A673 (cell line): Measurements from ENCODE around the gene MFAP1. TPM values are rescaled to one million over a fixed set of nuclear protein-coding genes. Genes with fewer than 3 reads are reported as not detected.
"Not testable (repeated sequence)": the region's sequence is repeated elsewhere in the genome, so short reads cannot be mapped to it uniquely, and the experiment has no call there.

Source experiments
- BruUV-seq: library from RNA; stranded (reverse); fragments of 400-500 nt; replicated peaks from 2 replicates; lab custom pipeline; 2021; lab: Mats Ljungman, UMichigan
- CTCF ChIA-PET: fragments of 300-600 bp; sonication (Branson Sonifier 250); formaldehyde crosslinking; loops from one replicate; lab custom pipeline; 2022; ENCODE audit warnings: antibody characterized with exemption; lab: Charles Lee
- POLR2A ChIA-PET: fragments of 300-600 bp; sonication (Branson Sonifier 250); formaldehyde crosslinking; loops from one replicate; lab custom pipeline; 2022; ENCODE audit warnings: antibody characterized with exemption; ENCODE audit not compliant: low non-redundant PET; lab: Charles Lee
- DNase-seq: peaks from one replicate; pipeline ENCODE4 v3.0.0-alpha.2; 2015; ENCODE audit warnings: low spot score
- H3K27ac ChIP-seq: fragments of 200-600 bp; sonication (generic); 2 replicates; pipeline ENCODE4 v1.5.1; 2016; ENCODE audit warnings: mixed run types, low read depth, mild to moderate bottlenecking, mixed read lengths, antibody characterized with exemption, low read length; ENCODE audit not compliant: poor library complexity, severe bottlenecking
- H3K27me3 ChIP-seq: fragments of 200-600 bp; sonication (generic); replicated peaks from 2 replicates; pipeline ENCODE4 v1.6.1; 2017; ENCODE audit warnings: mixed run types, low read depth, mild to moderate bottlenecking, mixed read lengths, antibody characterized with exemption, low read length; ENCODE audit not compliant: insufficient read depth, poor library complexity
- H3K36me3 ChIP-seq: fragments of 200-600 bp; sonication (generic); 2 replicates; pipeline ENCODE4 v1.6.1; 2016; ENCODE audit warnings: mixed run types, mild to moderate bottlenecking, mixed read lengths, antibody characterized with exemption, low read length; ENCODE audit not compliant: insufficient read depth, poor library complexity, severe bottlenecking
- H3K4me1 ChIP-seq: fragments of 200-600 bp; sonication (generic); 2 replicates; pipeline ENCODE4 v1.6.1; 2017; ENCODE audit warnings: mixed run types, mild to moderate bottlenecking, mixed read lengths, antibody characterized with exemption, low read length; ENCODE audit not compliant: insufficient read depth, poor library complexity, severe bottlenecking
- H3K4me3 ChIP-seq: fragments of 200-600 bp; sonication (generic); 2 replicates; pipeline ENCODE4 v1.5.1; 2016; ENCODE audit warnings: low read depth, mixed run types, mild to moderate bottlenecking, mixed read lengths, low read length; ENCODE audit not compliant: poor library complexity, severe bottlenecking
- H3K9me3 ChIP-seq: fragments of 200-600 bp; sonication (generic); 2 replicates; pipeline ENCODE4 v1.6.1; 2016; ENCODE audit warnings: mixed run types, low read depth, mild to moderate bottlenecking, mixed read lengths, antibody characterized with exemption, low read length; ENCODE audit not compliant: poor library complexity, severe bottlenecking
- EZH2 ChIP-seq: fragments of 200-600 bp; sonication (generic); IDR thresholded peaks from 2 replicates; pipeline ENCODE4 v1.6.1; 2017; ENCODE audit warnings: borderline replicate concordance, low read depth, mild to moderate bottlenecking, mixed read lengths, antibody characterized with exemption, low read length; ENCODE audit not compliant: poor library complexity, severe bottlenecking
- intact Hi-C: fragments of 100-400 bp; cut with micrococcal nuclease; formaldehyde crosslinking; loops from one replicate; pipeline ENCODE4 v1.10.0; 2022; ENCODE audit not compliant: unreplicated experiment
- total RNA-seq: library from RNA; stranded (reverse); gene quantifications from 2 replicates; pipeline ENCODE4 v1.2.3, GENCODE V29; 2021
- TF ChIP-seq, protein P1 (sequence below): fragments of 300-800, 200-600 bp; sonication (generic); conservative IDR thresholded peaks from 2 replicates; pipeline ENCODE4 v1.5.1; 2017; ENCODE audit warnings: low read depth, mild to moderate bottlenecking, antibody characterized with exemption, low read length, moderate library complexity, mixed read lengths

The MFAP1 gene
- total RNA-seq, 1 experiment from 2014 or later: 45.4 TPM

DNA sequence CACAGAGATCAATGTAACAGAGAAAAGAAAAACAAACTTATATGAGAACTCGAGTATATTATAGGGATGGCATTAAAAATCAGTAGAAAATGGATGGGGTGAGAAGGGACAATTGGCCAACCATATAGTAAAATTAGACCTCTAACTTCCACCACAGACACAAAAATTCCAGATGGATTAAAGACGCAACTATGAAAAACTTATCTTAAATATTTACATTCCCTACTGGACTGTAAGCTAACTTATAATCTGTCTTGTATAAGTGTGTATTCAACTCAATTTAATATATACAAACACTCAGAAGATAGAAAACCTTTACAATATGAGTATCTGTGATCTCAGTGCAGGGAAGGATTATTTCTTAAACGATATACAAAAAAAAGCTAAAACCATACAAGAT is 3.0 kb downstream of the MFAP1 start:
- no peak for TF ChIP-seq EZH2
- TF ChIP-seq, protein P1, sequence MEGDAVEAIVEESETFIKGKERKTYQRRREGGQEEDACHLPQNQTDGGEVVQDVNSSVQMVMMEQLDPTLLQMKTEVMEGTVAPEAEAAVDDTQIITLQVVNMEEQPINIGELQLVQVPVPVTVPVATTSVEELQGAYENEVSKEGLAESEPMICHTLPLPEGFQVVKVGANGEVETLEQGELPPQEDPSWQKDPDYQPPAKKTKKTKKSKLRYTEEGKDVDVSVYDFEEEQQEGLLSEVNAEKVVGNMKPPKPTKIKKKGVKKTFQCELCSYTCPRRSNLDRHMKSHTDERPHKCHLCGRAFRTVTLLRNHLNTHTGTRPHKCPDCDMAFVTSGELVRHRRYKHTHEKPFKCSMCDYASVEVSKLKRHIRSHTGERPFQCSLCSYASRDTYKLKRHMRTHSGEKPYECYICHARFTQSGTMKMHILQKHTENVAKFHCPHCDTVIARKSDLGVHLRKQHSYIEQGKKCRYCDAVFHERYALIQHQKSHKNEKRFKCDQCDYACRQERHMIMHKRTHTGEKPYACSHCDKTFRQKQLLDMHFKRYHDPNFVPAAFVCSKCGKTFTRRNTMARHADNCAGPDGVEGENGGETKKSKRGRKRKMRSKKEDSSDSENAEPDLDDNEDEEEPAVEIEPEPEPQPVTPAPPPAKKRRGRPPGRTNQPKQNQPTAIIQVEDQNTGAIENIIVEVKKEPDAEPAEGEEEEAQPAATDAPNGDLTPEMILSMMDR: no peak
- ChIA-PET CTCF (no interaction called here), POLR2A (no interaction called here)
- Histone ChIP-seq H3K4me1 (no peaks in the 10 kb centered on the region), H3K4me3 (no peak overlapping the region), H3K27ac (no peak overlapping the region), H3K27me3 (no peaks in the 10 kb centered on the region), H3K36me3 (peaks cover 8% of the 10 kb centered on the region), H3K9me3 (no peaks in the 10 kb centered on the region)
- no TSS peak for BruUV-seq
- no peak for DNase-seq
- intact Hi-C loops: no loop called here

DNA sequence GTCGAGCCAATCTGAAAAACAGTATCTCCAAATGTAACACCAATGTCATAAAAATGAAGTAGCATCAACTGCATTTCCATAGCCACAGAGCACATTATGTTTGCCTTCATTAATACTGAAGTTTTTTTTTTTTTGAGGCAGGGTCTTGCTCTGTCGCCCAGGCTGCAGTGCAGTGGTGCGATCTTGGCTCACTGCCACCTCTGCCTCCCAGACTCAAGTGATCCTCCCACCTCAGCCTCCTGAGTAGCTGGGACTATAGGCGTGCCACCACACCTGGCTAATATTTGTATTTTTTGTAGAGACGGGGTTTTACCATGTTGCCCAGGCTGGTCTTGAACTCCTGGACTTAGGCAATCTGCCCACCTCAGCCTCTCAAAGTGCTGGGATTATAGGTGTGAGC is 9.4 kb downstream of the MFAP1 start:
- H3K27me3 ChIP-seq, POLR2A ChIA-PET, BruUV-seq, intact Hi-C loops, H3K27ac ChIP-seq, H3K4me1 ChIP-seq, H3K4me3 ChIP-seq, H3K9me3 ChIP-seq, DNase-seq, CTCF ChIA-PET: not testable (repeated sequence)
- peaks cover 66% of the 10 kb centered on the region for H3K36me3 ChIP-seq

DNA sequence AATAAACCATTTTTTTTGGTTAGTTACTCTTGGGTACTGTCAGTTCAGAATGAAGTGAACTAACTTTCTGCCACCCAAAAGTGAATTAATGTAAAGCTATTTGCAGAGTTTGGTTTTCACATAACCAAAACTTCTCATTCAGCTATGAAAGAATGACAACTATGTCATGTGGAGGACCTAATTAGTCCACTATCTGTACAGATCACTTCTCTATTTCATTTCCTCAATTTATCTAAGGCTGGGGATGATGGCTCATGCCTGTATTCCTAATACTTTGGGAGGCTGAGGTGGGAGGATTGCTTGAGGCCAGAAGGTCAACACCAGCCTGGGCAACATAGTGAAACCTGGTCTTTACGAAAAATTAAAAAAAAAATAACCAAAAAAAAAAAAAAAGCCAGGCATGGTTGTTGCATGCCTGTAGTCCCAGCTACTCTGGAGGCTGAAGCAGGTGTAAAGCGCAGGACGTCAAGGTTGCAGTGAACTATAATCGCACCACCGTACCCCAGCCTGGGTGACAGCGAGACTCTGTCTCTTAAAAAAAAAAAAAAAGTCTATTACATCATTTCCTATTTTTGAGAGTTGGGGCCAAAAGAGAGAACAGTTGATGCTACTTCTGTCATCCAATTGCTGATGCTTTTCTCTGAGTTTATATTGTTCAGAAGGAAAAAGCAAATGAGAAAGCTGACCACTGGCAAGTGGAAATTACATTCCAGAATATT is 15.4 kb downstream of the MFAP1 start:
- peak overlapping the region; percentile 10 for H3K27ac ChIP-seq
- TF ChIP-seq, protein P1: no peak
- ChIA-PET CTCF (no interaction called here), POLR2A (interaction anchor here (0.6 kb wide), 1 partner anchor 56 kb away, joined by 3 read pairs; no protein-coding TSS in a partner anchor)
- BruUV-seq: no TSS peak
- peaks cover 91% of the 10 kb centered on the region for H3K36me3 ChIP-seq
- no peak overlapping the region for H3K4me3 ChIP-seq
- intact Hi-C loops: no loop called here
- no peaks in the 10 kb centered on the region for H3K27me3 ChIP-seq
- no peak for DNase-seq
- no peaks in the 10 kb centered on the region for H3K4me1 ChIP-seq
- no peaks in the 10 kb centered on the region for H3K9me3 ChIP-seq

DNA sequence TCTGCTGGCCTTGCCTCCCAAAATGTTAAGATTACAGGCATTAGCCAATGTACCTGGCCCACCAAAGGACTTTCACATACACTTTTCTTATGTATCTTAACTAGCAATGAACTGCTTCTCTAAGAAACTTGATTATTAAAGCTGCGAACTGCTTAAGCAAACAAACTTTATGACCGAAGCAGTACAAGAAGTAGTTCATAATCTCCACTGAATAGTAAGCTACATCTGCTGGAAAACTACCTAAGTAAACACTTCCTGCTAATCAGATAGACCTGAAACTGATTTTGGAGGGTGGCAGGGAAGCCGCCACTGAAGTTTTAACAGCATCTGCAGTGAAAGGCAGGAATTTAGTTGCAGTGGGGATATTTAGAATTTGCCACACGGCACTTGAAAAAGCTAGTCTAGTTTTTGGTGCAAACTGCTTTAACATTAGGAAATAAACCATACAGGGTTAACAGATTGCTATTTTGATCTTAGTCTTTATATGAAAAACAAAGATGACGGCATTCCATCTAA is 16.0 kb downstream of the MFAP1 start:
- POLR2A ChIA-PET: no interaction called here
- no peak for DNase-seq
- Histone ChIP-seq H3K9me3 (no peaks in the 10 kb centered on the region), H3K27ac (no peak overlapping the region), H3K4me3 (no peak overlapping the region), H3K27me3 (no peaks in the 10 kb centered on the region), H3K36me3 (peaks cover 85% of the 10 kb centered on the region), H3K4me1 (no peaks in the 10 kb centered on the region)
- CTCF ChIA-PET: no interaction called here
- intact Hi-C loops: no loop called here
- no TSS peak for BruUV-seq
- TF ChIP-seq EZH2: no peak
- TF ChIP-seq, protein P1: no peak

DNA sequence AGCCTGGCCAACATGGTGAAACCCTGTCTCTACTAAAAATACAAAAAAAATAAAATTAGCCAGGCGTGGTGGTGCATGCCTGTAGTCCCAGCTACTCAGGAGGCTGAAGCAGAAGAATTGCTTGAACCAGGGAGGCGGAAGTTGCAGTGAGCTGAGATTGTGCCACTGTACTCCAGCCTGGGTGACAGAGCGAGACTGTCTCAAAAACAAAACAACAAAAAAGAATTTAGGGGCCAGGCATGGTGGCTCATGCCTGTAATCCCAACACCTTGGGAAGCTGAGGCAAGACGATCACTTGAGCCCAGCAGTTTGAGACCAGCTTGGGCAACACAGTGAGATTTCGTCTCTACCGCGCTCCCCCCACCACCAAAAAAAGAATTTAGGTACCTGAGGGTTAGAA is 21.8 kb downstream of the MFAP1 start:
- DNase-seq, H3K27me3 ChIP-seq, H3K27ac ChIP-seq, H3K4me3 ChIP-seq, BruUV-seq, intact Hi-C loops, POLR2A ChIA-PET, H3K9me3 ChIP-seq, CTCF ChIA-PET, H3K4me1 ChIP-seq: not testable (repeated sequence)
- H3K36me3 ChIP-seq: peaks cover 56% of the 10 kb centered on the region
